Lower leg skin (tissue), 3 donors: ENCODE results near the gene PURA.

Experiments
- POLR2A ChIP-seq, 2 donors: fragments of 450-650 bp; IDR thresholded peaks; one replicate each; pipeline ENCODE4 v1.6.1; 2016 to 2017; ENCODE audit warnings: antibody characterized with exemption in 2 of 2, mild to moderate bottlenecking in 1 of 2, moderate library complexity in 1 of 2
- TF ChIP-seq, protein P1 (sequence below), 3 donors: fragments of 450-650 bp; IDR thresholded peaks; one replicate each; pipeline ENCODE4 v1.5.1; 2016; ENCODE audit warnings: antibody characterized with exemption in 3 of 3, mild to moderate bottlenecking in 3 of 3, moderate library complexity in 2 of 3

DNA sequence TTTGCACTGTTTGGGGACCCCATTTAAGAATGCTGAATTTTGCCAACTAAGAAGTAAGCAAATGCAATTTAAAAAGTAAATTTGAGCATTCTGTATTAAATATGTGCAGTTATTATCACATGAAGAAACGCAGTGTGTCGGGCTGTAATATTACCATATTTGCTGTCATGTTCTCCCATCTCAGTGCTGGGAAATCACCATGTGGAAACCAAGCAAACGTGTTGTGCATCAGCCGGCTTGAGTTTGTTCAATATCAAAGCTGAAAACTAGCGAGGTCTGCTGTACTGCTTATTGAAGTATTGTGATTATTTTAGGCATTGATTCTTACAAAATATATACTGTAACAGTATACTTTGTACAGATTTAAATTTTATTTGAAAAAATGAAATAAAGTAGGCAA is 14.5 kb downstream of the PURA start:
- TF ChIP-seq, protein P1, sequence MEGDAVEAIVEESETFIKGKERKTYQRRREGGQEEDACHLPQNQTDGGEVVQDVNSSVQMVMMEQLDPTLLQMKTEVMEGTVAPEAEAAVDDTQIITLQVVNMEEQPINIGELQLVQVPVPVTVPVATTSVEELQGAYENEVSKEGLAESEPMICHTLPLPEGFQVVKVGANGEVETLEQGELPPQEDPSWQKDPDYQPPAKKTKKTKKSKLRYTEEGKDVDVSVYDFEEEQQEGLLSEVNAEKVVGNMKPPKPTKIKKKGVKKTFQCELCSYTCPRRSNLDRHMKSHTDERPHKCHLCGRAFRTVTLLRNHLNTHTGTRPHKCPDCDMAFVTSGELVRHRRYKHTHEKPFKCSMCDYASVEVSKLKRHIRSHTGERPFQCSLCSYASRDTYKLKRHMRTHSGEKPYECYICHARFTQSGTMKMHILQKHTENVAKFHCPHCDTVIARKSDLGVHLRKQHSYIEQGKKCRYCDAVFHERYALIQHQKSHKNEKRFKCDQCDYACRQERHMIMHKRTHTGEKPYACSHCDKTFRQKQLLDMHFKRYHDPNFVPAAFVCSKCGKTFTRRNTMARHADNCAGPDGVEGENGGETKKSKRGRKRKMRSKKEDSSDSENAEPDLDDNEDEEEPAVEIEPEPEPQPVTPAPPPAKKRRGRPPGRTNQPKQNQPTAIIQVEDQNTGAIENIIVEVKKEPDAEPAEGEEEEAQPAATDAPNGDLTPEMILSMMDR (IDR thresholded peaks at IDR 0.05) = no peak
- TF ChIP-seq POLR2A (IDR thresholded peaks at IDR 0.05) = no peak
